ENCODE results near the gene CELF2. TPM values are rescaled to one million over a fixed set of nuclear protein-coding genes. Genes with fewer than 3 reads are reported as not detected.

The CELF2 gene
- total and polyA plus RNA-seq, 2 of the 4 experiments (the other 2 are of a cell fraction), result 3.5 to 6.6 TPM

- no peak overlapping the region for H3K56ac ChIP-seq (ENCODE audit: extremely low read depth, insufficient read depth, low read length)
- H3K4me3 ChIP-seq (ENCODE audit: insufficient read depth, low read depth, low read length), result no peak overlapping the region
- dilution Hi-C loops (cut with HindIII; ENCODE audit: low sequenced_read_pairs, unreplicated experiment) (no loop called here), in situ Hi-C loops (cut with MboI; ENCODE audit: low sequenced_read_pairs) (no loop called here), intact Hi-C loops (cut with micrococcal nuclease) (no loop called here)
- no peak overlapping the region for H3K27ac ChIP-seq (ENCODE audit: insufficient read depth, low read length)
- no peak overlapping the region for H2BK120ac ChIP-seq (ENCODE audit: low read depth, low read length)
- H3K14ac ChIP-seq (replicated peaks; ENCODE audit: low read depth, low read length), result no peak overlapping the region
- no peak overlapping the region for H2AK9ac ChIP-seq (replicated peaks; ENCODE audit: low read depth, low read length, poor library complexity)
- H2BK5ac ChIP-seq (ENCODE audit: low read depth, low read length, poor library complexity, severe bottlenecking), result no peak overlapping the region
- BruUV-seq (replicated peaks), result no TSS peak
- no peak for DNase-seq
- TF ChIP-seq SMC3 (IDR thresholded peaks at IDR 0.05; ENCODE audit: low read depth, low read length) (no peak), FOS (IDR thresholded peaks at IDR 0.05; ENCODE audit: low read depth, low read length) (no peak), BHLHE40 (IDR thresholded peaks at IDR 0.05; ENCODE audit: low read depth, low read length) (no peak), MAZ (IDR thresholded peaks at IDR 0.05; ENCODE audit: borderline replicate concordance, low read depth, low read length) (no peak)
- no peak overlapping the region for H2BK20ac ChIP-seq (ENCODE audit: low read depth, low read length)
- no peak overlapping the region for H3K23ac ChIP-seq (ENCODE audit: low read depth, low read length)
- no peak overlapping the region for H3K9ac ChIP-seq (ENCODE audit: low read depth, low read length)
- no peaks in the 10 kb centered on the region for H3K27me3 ChIP-seq (ENCODE audit: control insufficient read depth, insufficient read depth, low read length)
- ChIA-PET CTCF (no interaction called here), POLR2A (ENCODE audit: unreplicated experiment) (no interaction called here)
- no peaks in the 10 kb centered on the region for H3K9me3 ChIP-seq (ENCODE audit: control insufficient read depth, insufficient read depth, low read length)
- H4K91ac ChIP-seq (ENCODE audit: insufficient read depth, low read depth, low read length), result no peak overlapping the region
- H4K20me1 ChIP-seq (ENCODE audit: insufficient read depth, low read length), result no peaks in the 10 kb centered on the region
- H3K36me3 ChIP-seq (ENCODE audit: control insufficient read depth, insufficient read depth, low read length), result no peaks in the 10 kb centered on the region
- H3K79me1 ChIP-seq (ENCODE audit: low read depth in 1 of 2, low read length in 2 of 2), result no peaks in the 10 kb centered on the region
- H3K9me1 ChIP-seq (ENCODE audit: insufficient read depth, low read length), result no peaks in the 10 kb centered on the region
- H2BK15ac ChIP-seq (ENCODE audit: low read depth, low read length), result no peak overlapping the region
- WGBS, 2 experiments (ENCODE audit: extremely low coverage in 2 of 2, insufficient read length in 1 of 2), result no CpG with 5 or more reads among the region's 7 CpGs
- no peak overlapping the region; the same call in 1 of the 2 replicates for H4K5ac ChIP-seq (ENCODE audit: low read depth, low read length)
- no peak overlapping the region for H3K18ac ChIP-seq (ENCODE audit: low read depth, low read length)
- H3K4me1 ChIP-seq (ENCODE audit: control insufficient read depth, insufficient read depth, low read length), result no peaks in the 10 kb centered on the region; the same call in 1 of the 2 replicates
- H3K4me2 ChIP-seq (ENCODE audit: low read depth, low read length), result no peak overlapping the region
- no peak overlapping the region for H4K8ac ChIP-seq (ENCODE audit: low read depth in 2 of 2, low read length in 2 of 2)
- no peak overlapping the region for H2AK5ac ChIP-seq (ENCODE audit: low read depth, low read length)
- ATAC-seq (ENCODE audit: low read depth), result no peak
- H3K4ac ChIP-seq (ENCODE audit: low read depth, low read length), result no peak overlapping the region
- no peak overlapping the region for H2AFZ ChIP-seq (replicated peaks; ENCODE audit: low read length, poor library complexity)
Measured at GRCh38 chr10:11261143-11261542, 243.5 kb downstream of the CELF2 start.
